GM18520 (cell line): ENCODE results near the gene FHIT.

Experiments
- ATAC-seq: cut with Tn5 transposase; IDR thresholded peaks from one replicate; pipeline ENCODE4 v1.9.1; 2021; ENCODE audit not compliant: unreplicated experiment

The FHIT gene

GRCh38 chr3:59796456-59796855 lies 1454.8 kb downstream of the FHIT start:
- no peak for ATAC-seq

- no peak for ATAC-seq
These were observed 1455.5 kb downstream of the FHIT start for GRCh38 chr3:59795756-59796155.

GRCh38 chr3:59793976-59794375 lies 1457.3 kb downstream of the FHIT start:
- no peak for ATAC-seq

GRCh38 chr3:59791774-59792308 lies 1459.4 kb downstream of the FHIT start:
- no peak for ATAC-seq

- ATAC-seq = no peak
These were observed 1461.0 kb downstream of the FHIT start for GRCh38 chr3:59790241-59790640.

- ATAC-seq = no peak
These were observed 1462.5 kb downstream of the FHIT start for GRCh38 chr3:59788801-59789200.

- ATAC-seq = no peak
These were observed 1463.1 kb downstream of the FHIT start for GRCh38 chr3:59788133-59788532.

GRCh38 chr3:59786374-59786773 lies 1464.9 kb downstream of the FHIT start:
- no peak for ATAC-seq

GRCh38 chr3:59784164-59784563 lies 1467.1 kb downstream of the FHIT start:
- ATAC-seq = no peak

- no peak for ATAC-seq
These were observed 1467.7 kb downstream of the FHIT start for GRCh38 chr3:59783468-59783988.

GRCh38 chr3:59782664-59783063 lies 1468.6 kb downstream of the FHIT start:
- no peak for ATAC-seq

GRCh38 chr3:59780209-59780608 lies 1471.0 kb downstream of the FHIT start:
- ATAC-seq = no peak

GRCh38 chr3:59779260-59779659 lies 1472.0 kb downstream of the FHIT start:
- ATAC-seq = no peak

GRCh38 chr3:59777667-59778077 lies 1473.6 kb downstream of the FHIT start:
- ATAC-seq = peak; percentile 53

GRCh38 chr3:59777066-59777465 lies 1474.2 kb downstream of the FHIT start:
- no peak for ATAC-seq

- ATAC-seq = no peak
These were observed 1475.4 kb downstream of the FHIT start for GRCh38 chr3:59775761-59776325.

GRCh38 chr3:59775106-59775505 lies 1476.1 kb downstream of the FHIT start:
- ATAC-seq = no peak

- no peak for ATAC-seq
These were observed 1476.6 kb downstream of the FHIT start for GRCh38 chr3:59774634-59775033.

GRCh38 chr3:59774000-59774399 lies 1477.3 kb downstream of the FHIT start:
- no peak for ATAC-seq

- no peak for ATAC-seq
These were observed 1478.5 kb downstream of the FHIT start for GRCh38 chr3:59772416-59773408.

GRCh38 chr3:59771768-59772181 lies 1479.5 kb downstream of the FHIT start:
- no peak for ATAC-seq
